HAP-1 (cell line): ENCODE measurements around the gene CACNB2.

ENCODE experiments used
- DNase-seq, 2 experiments: peaks; one replicate each; pipeline ENCODE4 v3.0.0-alpha.2; 2016 to 2020; ENCODE audit warnings: low spot score in 2 of 2
- H3K27me3 ChIP-seq: fragments of 250-450 bp; sonication (Bioruptor Pico); 2 replicates; pipeline ENCODE4 v1.5.1; 2020; ENCODE audit warnings: low read depth, mild to moderate bottlenecking, moderate library complexity
- H3K36me3 ChIP-seq: fragments of 250-450 bp; sonication (Bioruptor Pico); replicated peaks from 2 replicates; pipeline ENCODE4 v1.5.1; 2020; ENCODE audit warnings: mild to moderate bottlenecking
- H3K4me1 ChIP-seq: fragments of 250-450 bp; sonication (Bioruptor Pico); 2 replicates; pipeline ENCODE4 v1.5.1; 2020; ENCODE audit warnings: mild to moderate bottlenecking
- H3K4me3 ChIP-seq: fragments of 250-450 bp; sonication (Bioruptor Pico); 2 replicates; pipeline ENCODE4 v1.5.1; 2020; ENCODE audit warnings: mild to moderate bottlenecking, moderate library complexity
- H3K9me3 ChIP-seq: fragments of 250-450 bp; sonication (Bioruptor Pico); 2 replicates; pipeline ENCODE4 v1.5.1; 2020; ENCODE audit warnings: mild to moderate bottlenecking, moderate library complexity
- in situ Hi-C: fragments of 300-500 bp; cut with MboI; formaldehyde crosslinking; loops from 3 replicates; pipeline ENCODE4 v1.14.3; 2020; ENCODE audit warnings: low sequenced_read_pairs, inconsistent platforms, mixed read lengths

CACNB2 gene

GRCh38 chr10:18409599-18410397 is 269.6 kb downstream of the CACNB2 start:
- Histone ChIP-seq H3K27me3 (no peaks in the 10 kb centered on the region), H3K4me3 (no peak overlapping the region), H3K4me1 (no peaks in the 10 kb centered on the region), H3K9me3 (no peaks in the 10 kb centered on the region), H3K36me3 (no peaks in the 10 kb centered on the region)
- no peak for DNase-seq
- in situ Hi-C loops: no loop called here

- no peak overlapping the region for H3K4me3 ChIP-seq
- no peaks in the 10 kb centered on the region for H3K9me3 ChIP-seq
- no peaks in the 10 kb centered on the region for H3K36me3 ChIP-seq
- peaks cover 8% of the 10 kb centered on the region for H3K4me1 ChIP-seq
- H3K27me3 ChIP-seq: no peaks in the 10 kb centered on the region
- in situ Hi-C loops: no loop called here
- no peak for DNase-seq
These were observed 273.8 kb downstream of the CACNB2 start for GRCh38 chr10:18414061-18414460.

GRCh38 chr10:18417950-18418527 is 277.8 kb downstream of the CACNB2 start:
- no peaks in the 10 kb centered on the region for H3K9me3 ChIP-seq
- H3K4me1 ChIP-seq: peaks cover 15% of the 10 kb centered on the region
- H3K4me3 ChIP-seq: no peak overlapping the region
- no peaks in the 10 kb centered on the region for H3K36me3 ChIP-seq
- no peaks in the 10 kb centered on the region for H3K27me3 ChIP-seq
- in situ Hi-C loops: no loop called here
- DNase-seq: no peak

GRCh38 chr10:18418541-18419215 is 278.5 kb downstream of the CACNB2 start:
- Histone ChIP-seq H3K4me1 (peaks cover 15% of the 10 kb centered on the region), H3K4me3 (no peak overlapping the region), H3K36me3 (no peaks in the 10 kb centered on the region), H3K9me3 (no peaks in the 10 kb centered on the region), H3K27me3 (no peaks in the 10 kb centered on the region)
- in situ Hi-C loops: no loop called here
- no peak for DNase-seq

GRCh38 chr10:18419945-18420344 is 279.7 kb downstream of the CACNB2 start:
- Histone ChIP-seq H3K27me3 (no peaks in the 10 kb centered on the region), H3K4me3 (no peak overlapping the region), H3K36me3 (no peaks in the 10 kb centered on the region), H3K4me1 (peaks cover 15% of the 10 kb centered on the region), H3K9me3 (no peaks in the 10 kb centered on the region)
- in situ Hi-C loops: no loop called here
- DNase-seq: no peak

GRCh38 chr10:18421726-18422293 is 281.6 kb downstream of the CACNB2 start:
- Histone ChIP-seq H3K9me3 (no peaks in the 10 kb centered on the region), H3K4me1 (peaks cover 15% of the 10 kb centered on the region), H3K36me3 (no peaks in the 10 kb centered on the region), H3K4me3 (no peak overlapping the region), H3K27me3 (no peaks in the 10 kb centered on the region)
- in situ Hi-C loops: no loop called here
- no peak for DNase-seq

- in situ Hi-C loops: no loop called here
- H3K27me3 ChIP-seq: no peaks in the 10 kb centered on the region
- no peak overlapping the region for H3K4me3 ChIP-seq
- no peak for DNase-seq
- no peaks in the 10 kb centered on the region for H3K9me3 ChIP-seq
- H3K4me1 ChIP-seq: peaks cover 15% of the 10 kb centered on the region
- H3K36me3 ChIP-seq: no peaks in the 10 kb centered on the region
These were observed 282.9 kb downstream of the CACNB2 start for GRCh38 chr10:18423058-18423637.

- peak in 1 of 2 experiments; percentile 44 for DNase-seq
- Histone ChIP-seq H3K9me3 (no peaks in the 10 kb centered on the region), H3K4me3 (no peak overlapping the region), H3K36me3 (no peaks in the 10 kb centered on the region), H3K27me3 (no peaks in the 10 kb centered on the region), H3K4me1 (peaks cover 5% of the 10 kb centered on the region)
- in situ Hi-C loops: no loop called here
These were observed 284.0 kb downstream of the CACNB2 start for GRCh38 chr10:18424200-18424599.

GRCh38 chr10:18429335-18429734 is 289.1 kb downstream of the CACNB2 start:
- no peak overlapping the region for H3K4me3 ChIP-seq
- no peaks in the 10 kb centered on the region for H3K9me3 ChIP-seq
- in situ Hi-C loops: no loop called here
- DNase-seq: no peak
- H3K36me3 ChIP-seq: no peaks in the 10 kb centered on the region
- H3K27me3 ChIP-seq: no peaks in the 10 kb centered on the region
- H3K4me1 ChIP-seq: peaks cover 13% of the 10 kb centered on the region

- H3K4me1 ChIP-seq: peaks cover 13% of the 10 kb centered on the region
- no peak overlapping the region for H3K4me3 ChIP-seq
- H3K36me3 ChIP-seq: no peaks in the 10 kb centered on the region; the same call in 1 of the 2 replicates
- H3K27me3 ChIP-seq: no peaks in the 10 kb centered on the region
- in situ Hi-C loops: no loop called here
- no peak for DNase-seq
- H3K9me3 ChIP-seq: no peaks in the 10 kb centered on the region
These were observed 296.7 kb downstream of the CACNB2 start for GRCh38 chr10:18436902-18437301.

GRCh38 chr10:18437486-18437885 is 297.3 kb downstream of the CACNB2 start:
- in situ Hi-C loops: no loop called here
- DNase-seq: no peak

GRCh38 chr10:18438361-18439126 is 298.3 kb downstream of the CACNB2 start:
- H3K9me3 ChIP-seq: no peaks in the 10 kb centered on the region
- H3K36me3 ChIP-seq: no peaks in the 10 kb centered on the region; the same call in 1 of the 2 replicates
- no peaks in the 10 kb centered on the region for H3K27me3 ChIP-seq
- H3K4me3 ChIP-seq: no peak overlapping the region
- H3K4me1 ChIP-seq: peaks cover 4% of the 10 kb centered on the region
- in situ Hi-C loops: no loop called here
- no peak for DNase-seq

More at GRCh38 chr10:18437486-18437885, 297.3 kb downstream of the CACNB2 start:
- H3K4me1 ChIP-seq: peaks cover 12% of the 10 kb centered on the region
- H3K36me3 ChIP-seq: no peaks in the 10 kb centered on the region; the same call in 1 of the 2 replicates
- H3K9me3 ChIP-seq: no peaks in the 10 kb centered on the region
- no peaks in the 10 kb centered on the region for H3K27me3 ChIP-seq
- no peak overlapping the region for H3K4me3 ChIP-seq

GRCh38 chr10:18439601-18440000 is 299.4 kb downstream of the CACNB2 start:
- Histone ChIP-seq H3K4me1 (no peaks in the 10 kb centered on the region), H3K27me3 (no peaks in the 10 kb centered on the region), H3K4me3 (no peak overlapping the region), H3K36me3 (no peaks in the 10 kb centered on the region; the same call in 1 of the 2 replicates), H3K9me3 (no peaks in the 10 kb centered on the region)
- no peak for DNase-seq
- in situ Hi-C loops: no loop called here
